Measurements from ENCODE around the gene CAMK1G. TPM values are rescaled to one million over a fixed set of nuclear protein-coding genes. Genes with fewer than 3 reads are reported as not detected.

The CAMK1G gene
- polyA plus RNA-seq, 1 donor (not counting 4 experiments of a cell fraction or from before 2014, with no cell fraction given) = not detected

- Histone ChIP-seq H3K27ac (ENCODE audit: control insufficient read depth, insufficient read depth, low read length) (no peak overlapping the region), H2AFZ (ENCODE audit: control insufficient read depth, low read length) (no peak overlapping the region), H4K20me1 (ENCODE audit: control insufficient read depth, extremely low read depth, insufficient read depth, low read length) (no peaks in the 10 kb centered on the region), H3K36me3 (ENCODE audit: control insufficient read depth in 2 of 2, extremely low read depth in 1 of 2, insufficient read depth in 2 of 2, low read length in 2 of 2) (no peaks in the 10 kb centered on the region), H3K4me1 (ENCODE audit: control insufficient read depth, extremely low read depth, insufficient read depth, low read length) (peaks cover 13% of the 10 kb centered on the region), H3K9me1 (ENCODE audit: control insufficient read depth, extremely low read depth, insufficient read depth, low read length) (no peaks in the 10 kb centered on the region), H3K9ac (ENCODE audit: control insufficient read depth, extremely low read depth, insufficient read depth, low read length) (no peak overlapping the region), H3K27me3 (ENCODE audit: control insufficient read depth, extremely low read depth, insufficient read depth, low read length) (peaks cover 2% of the 10 kb centered on the region), H3K4me3 (ENCODE audit: control insufficient read depth in 2 of 3, extremely low read depth in 1 of 3, insufficient read depth in 2 of 3, low read depth in 1 of 3, low read length in 3 of 3) (no peak overlapping the region), H3K79me2 (ENCODE audit: control insufficient read depth, insufficient read depth, low read length) (no peaks in the 10 kb centered on the region), H3K9me3 (ENCODE audit: control insufficient read depth, low read depth, low read length) (no peaks in the 10 kb centered on the region), H3K4me2 (ENCODE audit: control insufficient read depth, extremely low read depth, insufficient read depth, low read depth, low read length) (no peak overlapping the region)
- dilution Hi-C loops (cut with MboI; ENCODE audit: extremely low pct_ligation_motif_present, low sequenced_read_pairs) = no loop called here
- TF ChIP-seq CTCF (optimal IDR thresholded peaks at IDR 0.05 in 1 of 3, IDR thresholded peaks at IDR 0.05 in 1 of 3, conservative IDR thresholded peaks at IDR 0.05 in 1 of 3; ENCODE audit: extremely low read depth in 1 of 3, insufficient read depth in 2 of 3, low read length in 3 of 3) (no peak), EZH2 (IDR thresholded peaks at IDR 0.05; ENCODE audit: low read length) (no peak)
- DNase-seq (ENCODE audit: low read depth, low spot score) (no peak), FAIRE-seq (peak; percentile 58)
Measured at GRCh38 chr1:209597499-209597898, 14.0 kb downstream of the CAMK1G start.

- dilution Hi-C loops (cut with MboI; ENCODE audit: extremely low pct_ligation_motif_present, low sequenced_read_pairs) = no loop called here
- no peak overlapping the region for H3K27ac ChIP-seq (ENCODE audit: control insufficient read depth, insufficient read depth, low read length)
- no peaks in the 10 kb centered on the region for H4K20me1 ChIP-seq (ENCODE audit: control insufficient read depth, extremely low read depth, insufficient read depth, low read length)
- H3K36me3 ChIP-seq (ENCODE audit: control insufficient read depth in 2 of 2, extremely low read depth in 1 of 2, insufficient read depth in 2 of 2, low read length in 2 of 2) = no peaks in the 10 kb centered on the region
- FAIRE-seq (no peak), DNase-seq (ENCODE audit: low read depth, low spot score) (no peak)
- H3K4me2 ChIP-seq (ENCODE audit: control insufficient read depth, extremely low read depth, insufficient read depth, low read depth, low read length) = no peak overlapping the region
- no peaks in the 10 kb centered on the region for H3K27me3 ChIP-seq (ENCODE audit: control insufficient read depth, extremely low read depth, insufficient read depth, low read length)
- H3K4me3 ChIP-seq (ENCODE audit: control insufficient read depth in 2 of 3, extremely low read depth in 1 of 3, insufficient read depth in 2 of 3, low read depth in 1 of 3, low read length in 3 of 3) = no peak overlapping the region
- no peaks in the 10 kb centered on the region for H3K79me2 ChIP-seq (ENCODE audit: control insufficient read depth, insufficient read depth, low read length)
- no peaks in the 10 kb centered on the region for H3K9me3 ChIP-seq (ENCODE audit: control insufficient read depth, low read depth, low read length)
- no peak overlapping the region for H3K9ac ChIP-seq (ENCODE audit: control insufficient read depth, extremely low read depth, insufficient read depth, low read length)
- no peak for TF ChIP-seq CTCF (optimal IDR thresholded peaks at IDR 0.05 in 1 of 3, IDR thresholded peaks at IDR 0.05 in 1 of 3, conservative IDR thresholded peaks at IDR 0.05 in 1 of 3; ENCODE audit: extremely low read depth in 1 of 3, insufficient read depth in 2 of 3, low read length in 3 of 3)
- TF ChIP-seq EZH2 (IDR thresholded peaks at IDR 0.05; ENCODE audit: low read length) = no peak
- no peaks in the 10 kb centered on the region for H3K9me1 ChIP-seq (ENCODE audit: control insufficient read depth, extremely low read depth, insufficient read depth, low read length)
- no peak overlapping the region for H2AFZ ChIP-seq (ENCODE audit: control insufficient read depth, low read length)
- H3K4me1 ChIP-seq (ENCODE audit: control insufficient read depth, extremely low read depth, insufficient read depth, low read length) = peaks cover 13% of the 10 kb centered on the region
Measured at GRCh38 chr1:209598227-209598626, 14.7 kb downstream of the CAMK1G start.
